Stimulated activated CD4-positive, alpha-beta T cell treated with anti-CD3 and anti-CD28 coated beads, Interleukin-1b, Interleukin-23, amount 100 ng/mL, for 48 hours (primary cell): ENCODE results near the gene SLC43A1.

ENCODE experiments used
- DNase-seq: peaks from one replicate; pipeline ENCODE4 v3.0.0-alpha.2; 2020

Gene SLC43A1

DNA sequence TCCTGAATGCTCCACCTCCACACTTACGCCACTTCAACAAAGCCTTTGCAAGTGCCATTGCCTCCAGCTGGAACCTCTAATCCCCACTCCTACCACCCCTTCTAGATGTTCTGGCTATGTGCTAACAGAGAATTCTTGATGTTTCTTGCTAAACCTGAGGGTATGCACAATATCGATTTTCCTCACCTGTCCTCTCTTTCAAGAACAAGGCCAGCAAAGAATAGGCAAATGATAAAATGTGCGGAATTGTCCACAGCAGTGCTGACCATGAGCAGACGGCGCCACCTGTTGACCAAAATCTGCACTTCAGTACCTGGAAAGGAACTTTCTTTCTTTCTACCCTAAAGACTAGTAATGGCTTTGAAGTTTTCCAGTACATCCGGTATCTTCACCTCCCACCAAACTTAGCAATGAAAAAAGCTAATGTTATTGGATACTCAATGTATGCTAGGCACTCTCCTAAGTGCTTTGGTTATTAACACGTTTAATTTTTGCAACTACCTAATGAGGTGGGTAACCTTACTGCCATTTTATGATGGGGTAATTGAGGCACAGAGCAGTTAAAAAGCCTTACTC lies 11.6 kb upstream of the SLC43A1 start:
- peak; percentile 66 for DNase-seq

DNA sequence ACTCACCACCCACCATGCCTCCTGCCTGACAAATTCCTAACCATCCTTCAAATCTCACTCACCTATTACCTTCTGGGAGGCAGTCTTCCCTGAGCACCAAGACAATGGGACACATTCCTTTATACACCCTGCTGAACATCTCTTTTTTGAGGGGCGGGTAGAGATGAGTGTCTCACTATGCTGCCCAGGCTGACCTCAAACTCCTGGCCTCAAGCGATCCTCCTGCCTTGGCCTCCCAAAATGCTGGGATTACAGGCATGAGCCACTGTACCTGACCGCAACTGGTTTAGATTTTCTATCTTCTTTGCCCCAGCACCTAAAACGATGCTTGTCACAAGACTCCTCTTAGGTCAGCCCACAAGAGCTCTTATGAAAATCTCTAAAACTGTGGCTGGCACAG lies 7.9 kb upstream of the SLC43A1 start:
- DNase-seq = no peak

DNA sequence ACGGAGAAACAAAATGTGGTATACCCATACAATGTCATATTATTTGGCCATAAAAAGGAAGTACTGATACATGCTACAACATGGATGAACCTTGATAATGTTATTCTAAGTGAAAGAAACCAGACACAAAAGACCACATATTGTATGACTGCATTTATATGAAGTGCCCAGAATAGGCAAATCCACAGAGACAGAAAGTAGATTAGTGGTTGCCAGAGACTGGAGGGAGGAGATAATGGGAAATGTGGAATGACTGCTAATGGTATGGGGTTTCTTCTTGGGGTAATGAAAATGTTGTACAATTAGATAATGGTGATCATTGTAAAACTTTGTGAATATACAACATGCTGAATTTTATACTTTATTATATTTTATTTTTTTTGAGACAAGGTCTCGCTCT lies 5.6 kb upstream of the SLC43A1 start:
- no peak for DNase-seq

DNA sequence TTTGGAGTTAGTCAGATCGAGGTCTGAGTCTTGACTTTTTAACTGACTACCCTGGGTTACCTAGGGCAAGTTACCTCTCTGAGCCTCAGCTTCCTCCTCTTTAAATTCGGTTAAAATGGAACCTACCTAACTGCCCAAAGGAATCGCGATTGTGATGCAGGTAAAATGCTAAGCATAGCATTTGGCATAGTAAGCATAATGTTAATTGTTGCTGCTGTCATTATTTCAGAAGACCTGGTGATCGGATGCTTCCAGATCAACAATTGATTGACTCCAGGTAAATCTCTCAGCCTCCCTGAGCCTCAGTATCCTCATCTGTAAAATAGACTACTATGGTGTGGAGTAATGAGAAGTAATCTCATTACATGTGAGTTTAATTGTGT lies 550 bp upstream of the SLC43A1 start:
- DNase-seq = no peak

DNA sequence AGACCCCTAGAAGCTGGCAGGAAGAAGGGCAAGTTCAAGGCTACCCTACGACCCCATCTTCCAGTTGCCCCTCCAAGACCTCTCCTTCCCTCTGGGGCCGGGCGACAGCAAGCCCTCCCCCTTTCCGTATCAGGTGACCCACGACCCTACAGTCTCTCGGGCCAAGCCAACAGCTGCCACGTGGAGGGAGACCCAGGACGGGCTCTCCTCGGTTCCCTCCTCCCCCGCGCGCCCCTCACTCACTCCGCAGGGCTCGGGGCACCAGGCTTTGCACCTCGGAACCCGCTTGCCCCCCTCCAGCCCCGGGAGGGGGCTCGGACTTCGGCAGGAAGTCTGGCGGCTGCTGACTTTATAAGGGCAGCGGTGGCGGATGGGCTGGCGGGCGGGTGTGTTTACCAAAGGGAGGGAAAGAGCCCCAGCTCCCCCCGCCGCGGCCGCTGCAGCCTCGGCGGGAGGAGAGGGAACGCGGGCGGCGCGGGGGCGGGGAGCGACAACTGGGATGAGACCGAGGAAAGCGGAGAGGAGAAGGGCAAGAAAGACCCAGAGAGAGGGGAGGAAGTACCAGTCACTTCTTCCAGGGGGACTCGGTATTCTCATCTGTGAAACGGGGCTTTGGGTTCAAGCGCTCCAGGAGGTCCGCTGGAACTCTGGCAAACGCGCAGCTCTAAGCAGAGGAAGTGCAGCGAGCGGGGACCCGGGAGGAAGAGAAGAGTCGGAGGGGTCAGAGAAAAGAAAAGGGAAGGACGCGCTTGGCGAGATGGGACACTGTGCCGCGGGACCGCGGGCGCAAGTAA lies 767 bp downstream of the SLC43A1 start:
- DNase-seq = peak; percentile 47

DNA sequence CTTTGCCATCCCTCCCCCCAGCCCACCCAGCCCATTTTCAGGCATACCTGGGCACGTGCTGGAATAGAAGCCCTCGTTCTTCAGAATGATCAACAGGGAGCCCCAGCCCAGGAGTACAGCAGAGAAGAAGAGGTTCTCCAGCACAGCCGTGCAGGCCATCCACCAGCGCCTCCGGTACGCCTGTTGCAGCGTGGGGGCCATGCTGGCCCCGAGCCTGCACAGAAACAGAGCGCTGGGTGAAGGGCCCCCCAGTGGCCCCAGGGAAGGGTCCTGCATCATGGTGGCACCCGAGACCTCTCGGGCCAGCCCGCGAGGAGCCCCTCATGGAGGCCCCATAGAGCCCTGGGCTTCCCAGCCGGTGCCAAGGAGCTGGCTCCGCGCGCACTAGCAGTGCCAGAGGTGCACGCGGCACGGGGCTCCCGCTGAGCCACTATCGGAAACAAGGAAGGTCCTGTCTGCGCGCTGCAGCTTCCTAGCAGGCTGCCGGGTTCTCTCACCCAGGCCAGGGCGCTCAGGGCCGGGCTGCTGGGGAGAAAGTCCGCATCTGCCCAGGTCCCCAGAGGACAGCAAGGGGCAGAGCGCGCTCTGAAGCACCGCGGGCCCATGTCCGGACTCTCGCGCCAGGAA lies 1.5 kb downstream of the SLC43A1 start:
- DNase-seq = peak; percentile 39

DNA sequence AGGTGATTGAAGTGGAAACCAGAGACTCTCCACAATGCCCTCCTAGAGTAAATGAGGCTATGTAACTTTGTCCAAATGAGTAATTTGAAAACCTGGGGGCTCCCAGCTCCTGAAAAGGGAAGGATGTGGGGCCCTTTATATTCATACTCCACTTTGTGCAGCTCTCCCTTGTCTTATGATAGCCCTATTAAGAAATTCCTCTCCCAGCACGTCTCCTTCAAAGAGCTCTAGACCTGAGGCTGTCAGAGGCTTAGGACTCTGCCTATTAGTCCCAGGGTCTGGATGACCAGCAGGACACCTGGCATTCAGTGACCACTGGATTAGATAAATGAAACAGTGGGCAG lies 2.1 kb downstream of the SLC43A1 start:
- DNase-seq = no peak

DNA sequence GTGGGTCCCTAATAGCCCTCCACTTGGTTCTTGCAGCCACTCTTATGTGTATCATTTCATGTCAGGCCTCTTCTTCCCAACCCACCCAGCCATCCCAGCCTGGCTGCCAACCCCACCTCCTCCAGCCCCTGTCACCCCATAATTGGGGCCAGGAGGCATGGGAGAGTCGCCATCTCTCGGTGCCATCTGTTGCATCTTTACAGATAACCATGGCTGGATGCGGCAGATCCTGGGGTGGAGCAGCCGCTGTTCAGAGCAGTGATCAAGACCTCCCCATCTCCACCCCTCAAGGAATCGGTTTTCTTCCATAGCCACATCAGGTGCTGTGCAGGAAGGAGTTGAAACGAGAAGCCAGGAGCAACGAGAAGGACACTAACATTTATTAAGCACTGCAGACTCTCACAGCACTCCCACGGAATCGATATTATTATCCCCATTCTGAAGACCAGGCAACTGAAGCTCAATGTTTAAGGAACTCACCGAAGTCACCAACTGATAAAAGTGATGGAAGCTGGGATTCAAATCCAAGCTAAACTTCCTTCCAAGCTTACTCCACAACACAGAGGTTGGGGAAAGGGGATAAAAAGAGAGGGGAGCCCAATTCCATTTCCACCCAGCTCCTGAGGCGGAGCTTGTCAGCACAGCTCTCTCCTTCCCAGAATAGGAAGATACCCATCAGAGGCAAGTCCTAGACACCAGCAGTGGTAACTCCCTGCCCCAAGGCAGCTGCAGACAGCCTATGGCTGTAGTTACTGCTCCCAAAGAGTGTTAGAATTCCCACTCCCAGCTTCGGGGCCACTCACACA lies 2.7 kb downstream of the SLC43A1 start:
- no peak for DNase-seq

DNA sequence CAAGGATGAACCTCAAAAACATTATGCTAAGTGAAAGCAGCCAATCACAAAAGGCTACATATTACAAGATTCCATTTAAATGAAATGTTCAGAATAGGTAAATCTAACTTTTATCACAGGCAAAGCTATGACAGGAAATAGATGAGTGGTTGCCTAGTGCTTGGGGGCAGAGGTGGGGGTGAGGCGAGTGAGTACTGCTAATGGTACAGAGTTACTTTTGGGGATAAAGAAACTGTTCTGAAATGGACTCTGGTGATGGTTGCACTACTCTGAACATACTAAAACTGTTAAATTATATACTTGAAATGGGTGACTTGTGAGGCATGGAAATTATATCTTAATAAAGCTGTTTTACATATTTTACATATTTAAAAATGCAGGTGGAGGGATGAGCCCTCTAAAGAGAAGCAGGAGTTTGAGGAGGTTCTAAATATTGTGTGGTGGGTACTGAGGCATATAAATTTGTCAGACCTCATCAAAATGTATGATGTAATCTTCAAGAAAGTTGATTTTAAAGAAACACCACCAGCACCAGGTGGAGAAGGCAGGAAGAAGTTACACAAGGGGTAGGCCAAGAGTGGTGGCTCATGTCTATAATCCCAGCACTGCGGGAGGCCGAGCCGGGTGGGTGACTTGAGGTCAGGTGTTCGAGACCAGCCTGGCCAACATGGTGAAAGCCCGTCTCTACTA lies 3.6 kb downstream of the SLC43A1 start:
- no peak for DNase-seq

DNA sequence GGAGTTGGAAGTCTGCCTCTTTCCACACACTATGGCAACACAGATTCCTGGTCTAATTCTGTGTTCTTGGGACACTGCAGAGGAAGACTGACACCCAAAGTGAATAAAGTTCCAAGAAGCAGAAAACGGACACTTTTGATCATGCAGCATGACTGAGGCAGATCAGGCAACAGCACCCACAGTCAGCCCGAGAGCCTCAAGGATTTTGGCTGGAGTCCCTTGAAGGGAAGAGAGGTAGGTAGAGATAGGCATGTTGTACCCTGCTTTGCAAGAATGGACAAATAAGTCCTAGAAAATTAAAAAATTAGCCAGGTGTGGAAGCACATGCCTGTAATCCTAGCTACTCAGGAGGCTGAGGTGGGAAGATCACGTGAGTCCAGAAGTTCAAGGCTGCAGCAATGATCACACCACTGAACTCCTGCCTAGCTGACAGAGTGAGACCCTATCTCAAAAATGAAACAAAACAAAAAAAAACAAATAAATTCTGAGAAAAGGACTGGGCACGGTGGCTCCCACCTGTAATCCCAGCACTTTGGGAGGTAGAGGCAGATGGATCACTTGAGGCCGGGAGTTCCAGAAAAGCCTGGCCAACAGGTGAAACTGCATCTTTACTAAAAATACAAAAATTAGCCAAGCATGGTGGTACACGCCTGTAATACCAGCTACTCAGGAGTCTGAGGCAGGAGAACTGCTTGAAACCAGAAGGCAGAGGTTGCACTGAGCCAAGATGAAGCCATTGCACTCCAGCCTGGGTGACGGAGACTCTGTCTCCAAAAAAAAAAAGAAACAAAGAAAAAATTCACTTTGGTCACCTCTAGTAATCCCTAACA lies 6.9 kb downstream of the SLC43A1 start:
- DNase-seq = no peak

DNA sequence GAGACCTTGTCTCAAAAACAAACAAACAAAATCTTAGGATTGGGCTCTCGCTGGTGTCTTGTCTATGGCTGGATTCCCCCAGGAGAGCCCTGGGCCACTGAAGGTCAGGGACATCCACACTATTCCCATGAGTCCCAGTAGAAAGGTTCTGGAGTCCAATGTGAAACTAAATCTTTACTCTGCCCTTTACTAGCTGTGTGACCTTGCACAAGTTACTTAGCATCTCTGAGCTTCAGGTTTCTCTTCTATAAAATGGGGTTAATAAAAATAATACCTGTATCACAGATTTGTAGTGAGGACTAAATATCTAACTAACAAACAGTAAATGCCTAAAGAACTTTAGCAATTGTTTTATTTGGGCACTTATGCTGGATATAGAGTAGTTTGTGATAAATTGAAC lies 9.0 kb downstream of the SLC43A1 start:
- no peak for DNase-seq

DNA sequence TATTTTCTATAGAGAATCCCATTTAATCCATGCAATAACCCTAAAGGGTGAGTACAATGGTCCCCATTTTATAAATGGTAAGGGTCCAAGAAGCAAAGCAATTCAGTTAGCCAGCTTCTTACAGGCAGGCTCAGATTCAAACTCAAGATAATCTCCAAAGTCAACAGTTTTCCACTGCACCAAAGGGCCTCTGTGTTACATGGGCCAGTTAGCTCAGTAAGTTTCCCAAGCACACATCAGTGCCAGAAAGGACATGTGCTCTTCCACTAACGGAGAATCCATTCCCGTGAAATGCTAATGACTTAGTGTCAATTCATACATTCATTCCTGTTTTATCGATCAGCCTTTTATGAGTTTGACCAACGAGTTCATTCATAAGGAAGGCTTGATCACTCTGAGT lies 11.0 kb downstream of the SLC43A1 start:
- DNase-seq = no peak

DNA sequence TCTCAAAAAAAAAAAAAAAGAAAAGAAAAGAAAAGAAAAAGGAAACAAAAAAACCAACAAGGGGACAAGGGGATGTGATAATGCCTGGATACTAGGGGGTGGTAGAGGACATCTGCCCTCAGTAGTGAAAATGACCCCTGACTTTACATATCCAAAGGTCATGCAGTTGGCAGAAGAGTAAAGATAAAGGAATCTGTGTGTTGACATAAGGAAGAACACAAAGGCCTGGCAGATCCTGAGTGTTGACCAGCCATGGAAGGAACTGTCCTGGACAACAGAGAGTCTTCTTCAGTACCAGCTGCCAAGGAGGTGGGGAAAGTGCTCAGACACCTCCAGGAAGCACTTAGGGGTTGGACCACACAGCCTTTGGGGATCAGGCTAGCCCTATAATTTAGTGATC lies 12.6 kb downstream of the SLC43A1 start:
- DNase-seq = no peak

DNA sequence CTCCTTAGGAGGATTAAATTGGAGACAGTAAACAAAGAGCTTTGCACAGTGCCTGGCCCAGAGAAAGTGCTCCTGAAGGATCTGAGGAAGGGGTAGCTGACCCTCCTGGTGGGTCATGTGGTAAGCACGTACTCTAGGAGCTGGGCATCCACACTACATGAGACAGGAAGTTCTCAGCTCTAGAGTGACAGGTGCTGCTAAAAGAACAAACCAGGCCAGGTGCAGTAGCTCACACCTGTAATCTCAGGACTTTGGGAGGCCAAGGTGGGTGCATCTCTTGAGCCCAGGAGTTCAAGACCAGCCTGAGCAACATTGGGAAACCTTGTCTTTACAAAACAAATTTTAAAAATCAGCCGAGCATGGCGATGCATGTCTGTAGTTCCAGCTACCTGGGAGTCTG lies 13.1 kb downstream of the SLC43A1 start:
- no peak for DNase-seq

DNA sequence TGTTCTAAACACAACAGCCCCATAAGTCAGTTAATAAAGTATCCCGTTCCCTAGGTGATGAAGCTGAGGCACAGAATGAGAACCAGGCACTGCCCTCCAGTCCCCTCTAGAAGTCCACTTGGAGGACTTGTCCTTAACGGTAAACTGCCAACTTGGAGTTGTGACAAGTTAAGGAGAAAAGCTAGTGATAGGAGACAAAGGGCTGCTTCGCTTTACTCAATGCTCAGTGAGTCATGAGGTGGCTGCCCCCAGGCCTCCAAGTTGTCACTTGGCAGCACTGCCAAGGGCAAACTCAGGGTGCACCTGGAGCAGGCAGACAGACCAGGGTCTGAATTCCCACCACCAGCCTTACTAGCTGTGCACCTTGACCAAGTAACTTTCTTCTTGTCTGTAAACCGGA lies 13.5 kb downstream of the SLC43A1 start:
- DNase-seq = no peak

DNA sequence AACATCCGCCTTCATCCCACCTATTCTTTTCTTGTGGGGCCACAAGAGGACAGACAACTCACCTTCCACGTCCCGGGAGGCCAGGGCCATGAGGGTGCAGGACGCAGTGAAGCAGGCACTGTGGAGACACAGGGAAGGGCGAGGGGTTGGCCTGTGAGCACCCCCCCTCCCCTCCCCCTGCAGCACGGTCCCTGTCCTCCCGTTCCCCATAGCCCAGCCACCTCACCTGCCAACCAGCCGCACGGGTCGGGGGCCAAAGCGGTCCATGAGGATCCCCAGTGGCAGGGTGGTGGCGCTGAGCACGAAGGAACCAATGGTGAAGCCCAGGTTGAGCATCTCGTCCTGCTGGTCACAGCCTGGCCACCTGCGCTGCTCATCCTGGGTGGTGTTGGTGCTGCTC lies 14.6 kb downstream of the SLC43A1 start:
- no peak for DNase-seq

DNA sequence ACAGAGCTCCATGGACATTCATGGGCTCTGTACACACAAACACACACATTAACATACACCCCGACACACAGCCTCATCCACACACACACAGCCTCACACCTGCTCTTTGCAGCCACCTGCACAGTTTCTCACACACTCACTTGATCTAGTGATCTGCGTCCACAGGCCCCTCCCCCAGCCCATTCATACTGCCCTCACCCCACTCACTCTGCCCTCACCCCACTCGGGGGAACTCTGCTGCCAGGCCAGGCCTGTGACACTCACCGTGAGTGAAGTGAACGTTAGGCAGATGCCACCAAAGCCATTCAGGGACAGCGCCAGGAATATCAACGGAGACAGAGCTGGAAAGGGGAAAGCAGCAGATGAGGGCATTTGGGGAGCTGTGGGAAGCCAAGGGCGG lies 15.0 kb downstream of the SLC43A1 start:
- no peak for DNase-seq

DNA sequence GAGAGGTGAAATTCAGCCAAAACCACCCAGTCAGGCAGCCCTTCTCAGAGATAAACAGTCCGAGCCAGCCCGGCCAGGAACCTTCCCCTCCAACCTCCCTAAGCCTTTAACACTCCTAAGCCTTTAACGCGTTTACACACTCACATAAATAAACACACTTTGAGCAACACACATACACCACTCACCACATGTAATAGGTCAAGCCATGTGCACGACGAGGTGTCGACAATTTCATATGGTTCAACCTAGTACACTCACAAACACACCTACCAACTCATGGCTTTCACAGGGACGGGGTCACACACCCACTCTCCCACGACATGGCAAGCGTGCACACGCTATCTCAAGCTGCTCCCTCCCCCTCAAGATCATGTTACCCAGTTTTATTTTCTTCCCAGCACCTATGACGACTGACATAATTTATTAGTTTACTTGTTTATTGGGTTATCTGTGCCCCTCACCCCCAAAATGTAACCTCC lies 15.5 kb downstream of the SLC43A1 start:
- DNase-seq = no peak

DNA sequence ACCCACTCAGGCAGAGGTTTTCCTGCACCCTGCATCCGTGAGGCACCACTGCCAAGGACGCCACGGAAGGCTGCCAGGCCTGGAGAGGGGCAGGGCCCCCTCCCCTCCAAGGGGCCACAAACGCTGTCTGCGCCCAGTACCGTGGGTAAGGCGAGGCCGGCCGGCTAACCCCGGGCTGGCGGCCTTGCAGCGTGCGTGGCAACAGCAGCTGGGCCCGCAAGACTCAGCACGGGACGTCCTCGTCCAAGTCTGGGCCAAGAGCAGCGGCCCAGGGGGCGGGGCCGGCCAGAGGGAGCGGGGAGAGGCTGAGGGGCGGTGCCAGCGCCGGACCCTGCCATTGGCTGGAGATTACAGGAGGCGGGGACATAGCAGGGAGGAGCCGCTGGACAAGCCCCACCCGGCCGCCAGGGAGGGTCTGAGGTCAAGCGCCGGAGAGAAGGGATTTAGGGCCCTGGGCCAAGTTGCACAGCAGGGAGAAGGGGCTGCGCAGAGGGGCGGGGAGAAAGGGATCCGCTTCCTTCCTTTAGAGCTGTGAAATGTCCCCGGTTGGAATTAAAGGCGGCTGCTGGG lies 16.0 kb downstream of the SLC43A1 start:
- DNase-seq = peak; percentile 53

DNA sequence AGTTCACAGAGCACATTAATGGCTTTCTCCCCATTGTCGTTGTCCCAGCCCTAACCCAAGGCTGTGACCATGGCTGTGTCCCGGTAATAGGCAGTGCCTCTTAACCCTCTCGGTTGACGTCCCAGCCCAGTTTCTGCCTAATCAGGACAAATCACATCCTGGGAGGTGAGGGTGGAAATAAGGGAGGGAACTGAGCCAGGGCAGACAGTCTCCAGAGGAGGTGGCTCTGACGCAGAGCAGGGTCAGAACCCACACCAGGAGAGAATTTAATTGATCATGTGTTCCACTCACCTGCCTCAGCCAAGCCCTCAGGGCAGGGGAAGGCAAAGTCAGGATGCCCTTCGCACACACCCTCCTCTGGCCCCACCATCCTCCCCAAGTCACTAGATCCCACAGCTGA lies 17.0 kb downstream of the SLC43A1 start:
- DNase-seq = no peak
